SK-N-SH (cell line): ENCODE data around the gene ZNF121.
"Not testable (repeated sequence)": the region's sequence is repeated elsewhere in the genome, so short reads cannot be mapped to it uniquely, and the experiment has no call there.

Source experiments
- CTCF ChIP-seq: fragments of 200-600 bp; sonication (generic); IDR thresholded peaks from 2 replicates; pipeline ENCODE4 v1.6.1; 2017; ENCODE audit warnings: antibody characterized with exemption, mild to moderate bottlenecking, moderate library complexity
- EP300 ChIP-seq, 2 experiments: IDR thresholded peaks; 2 replicates each; pipeline versions ENCODE4 v1.4.0 to v1.6.1; 2012; ENCODE audit warnings: borderline replicate concordance in 1 of 2, low read depth in 1 of 2, low read length in 1 of 2
- EZH2phosphoT487 ChIP-seq: fragments of 200-600 bp; sonication (generic); IDR thresholded peaks from 2 replicates; pipeline ENCODE4 v1.6.1; 2017; ENCODE audit warnings: low read depth, mixed run types, mild to moderate bottlenecking, antibody characterized with exemption, moderate library complexity, borderline replicate concordance
- FOXM1 ChIP-seq: IDR thresholded peaks from 2 replicates; pipeline ENCODE4 v1.4.0; 2012; ENCODE audit warnings: low read depth, mild to moderate bottlenecking
- GATA2 ChIP-seq: sonication (generic); formaldehyde crosslinking; IDR thresholded peaks from 2 replicates; pipeline ENCODE4 v1.5.0; 2020; ENCODE audit warnings: mild to moderate bottlenecking, missing genetic modification reagents
- POLR2AphosphoS5 ChIP-seq: IDR thresholded peaks from 2 replicates; pipeline ENCODE4 v1.6.1; 2012; ENCODE audit warnings: low read depth, low read length
- RAD21 ChIP-seq: IDR thresholded peaks from 2 replicates; pipeline ENCODE4 v1.6.1; 2012; ENCODE audit warnings: mild to moderate bottlenecking, low read length
- RCOR1 ChIP-seq: fragments of 150-350 bp; IDR thresholded peaks from 2 replicates; pipeline ENCODE4 v1.6.1; 2017; ENCODE audit warnings: antibody characterized with exemption, low read length
- REST ChIP-seq: IDR thresholded peaks from 2 replicates; pipeline ENCODE4 v1.6.1; 2012; ENCODE audit warnings: mild to moderate bottlenecking, low read depth, low read length, moderate library complexity
- RFX5 ChIP-seq: IDR thresholded peaks from 2 replicates; pipeline ENCODE4 v1.6.1; 2012; ENCODE audit warnings: mild to moderate bottlenecking, improper control_type of control experiment, low read length
- SIN3A ChIP-seq: IDR thresholded peaks from 2 replicates; pipeline ENCODE4 v1.6.1; 2012; ENCODE audit warnings: low read depth, mild to moderate bottlenecking, low read length, moderate library complexity, borderline replicate concordance
- TAF1 ChIP-seq: IDR thresholded peaks from 2 replicates; pipeline ENCODE4 v1.6.1; 2012; ENCODE audit warnings: low read depth, mild to moderate bottlenecking, low read length, moderate library complexity, borderline replicate concordance
- TEAD4 ChIP-seq: IDR thresholded peaks from 2 replicates; pipeline ENCODE4 v1.4.0; 2012; ENCODE audit warnings: mild to moderate bottlenecking, borderline replicate concordance; ENCODE audit not compliant: insufficient read depth
- USF1 ChIP-seq: IDR thresholded peaks from 2 replicates; pipeline ENCODE4 v1.4.0; 2012; ENCODE audit warnings: low read depth, borderline replicate concordance

GRCh38 chr19:9582081-9582725, 2.1 kb downstream of the ZNF121 start:
- TF ChIP-seq CTCF; TAF1; SIN3A; RCOR1; REST; POLR2AphosphoS5; EZH2phosphoT487; EP300 (IDR thresholded peaks at IDR 0.05; ENCODE audit: borderline replicate concordance in 1 of 2, low read depth in 1 of 2, low read length in 1 of 2); RAD21; RFX5; USF1; FOXM1; GATA2; TEAD4: not testable (repeated sequence)
